Measurements from ENCODE around the gene DNMT3L.
"Not testable (repeated sequence)": the region's sequence is repeated elsewhere in the genome, so short reads cannot be mapped to it uniquely, and the experiment has no call there.

The DNMT3L gene

DNA sequence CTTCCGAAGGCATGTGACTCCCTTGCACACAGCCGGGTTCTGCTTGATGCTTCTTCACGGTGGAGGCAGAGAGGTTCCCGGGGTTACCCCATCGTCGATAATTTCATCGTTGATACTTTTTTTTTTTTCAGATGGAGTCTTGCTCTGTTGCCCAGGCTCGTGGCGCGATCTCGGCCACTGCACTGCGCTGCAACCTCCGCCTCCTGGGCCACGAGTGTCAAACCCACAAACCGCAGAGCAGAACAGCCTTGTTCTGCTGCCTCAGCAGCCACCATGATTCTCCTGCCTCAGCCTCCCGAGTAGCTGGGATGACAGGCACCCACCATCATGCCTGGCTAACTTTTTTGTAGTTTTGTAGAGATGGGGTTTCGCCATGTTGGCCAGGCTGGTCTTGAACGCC, 41.0 kb downstream of the DNMT3L start:
- not testable (repeated sequence) for H3K27me3 ChIP-seq (ENCODE audit: insufficient read depth, low read length); H2AFZ ChIP-seq (ENCODE audit: low read length); H3K9ac ChIP-seq (ENCODE audit: low read length); H4K20me1 ChIP-seq (ENCODE audit: insufficient read depth, low read length); H3K4me1 ChIP-seq (ENCODE audit: insufficient read depth, low read length, severe bottlenecking); H3K79me2 ChIP-seq (ENCODE audit: insufficient read depth, low read length); H3K4me2 ChIP-seq (ENCODE audit: low read length); H3K4me3 ChIP-seq (ENCODE audit: low read depth, low read length, poor library complexity, severe bottlenecking); H3K9me2 ChIP-seq (ENCODE audit: low read depth, low read length); H3F3A ChIP-seq (ENCODE audit: insufficient read depth, low read length); H3K36me3 ChIP-seq (ENCODE audit: insufficient read depth, low read length); H3K27ac ChIP-seq (ENCODE audit: low read depth, low read length, poor library complexity, severe bottlenecking); H3K9me3 ChIP-seq (ENCODE audit: low read length)

DNA sequence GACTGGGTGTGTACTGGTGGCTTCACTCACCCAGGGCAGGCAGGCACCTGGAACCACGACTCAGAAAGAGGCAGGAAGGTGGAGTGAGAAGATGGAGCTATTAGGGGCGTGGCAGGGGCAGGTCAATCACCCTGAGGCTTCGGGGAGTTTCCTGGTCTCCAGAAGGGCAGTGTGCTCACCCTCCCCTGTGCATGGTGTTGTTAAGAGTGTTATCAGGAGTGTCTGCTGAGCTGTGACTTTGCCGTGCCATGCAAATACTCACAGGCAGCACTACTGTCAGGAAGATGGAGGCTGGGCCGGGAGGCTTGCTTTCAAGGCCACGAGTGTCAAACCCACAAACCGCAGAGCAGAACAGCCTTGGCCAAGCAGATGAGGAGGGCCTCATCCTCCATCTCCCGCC, 43.2 kb downstream of the DNMT3L start:
- H3K27me3 ChIP-seq (ENCODE audit: insufficient read depth, low read length); H3K9ac ChIP-seq (ENCODE audit: low read length); H3F3A ChIP-seq (ENCODE audit: insufficient read depth, low read length); H3K4me1 ChIP-seq (ENCODE audit: insufficient read depth, low read length, severe bottlenecking); H3K4me3 ChIP-seq (ENCODE audit: low read depth, low read length, poor library complexity, severe bottlenecking); H3K9me3 ChIP-seq (ENCODE audit: low read length); H3K79me2 ChIP-seq (ENCODE audit: insufficient read depth, low read length); H3K4me2 ChIP-seq (ENCODE audit: low read length); H4K20me1 ChIP-seq (ENCODE audit: insufficient read depth, low read length); H3K9me2 ChIP-seq (ENCODE audit: low read depth, low read length); H2AFZ ChIP-seq (ENCODE audit: low read length); H3K27ac ChIP-seq (ENCODE audit: low read depth, low read length, poor library complexity, severe bottlenecking); H3K36me3 ChIP-seq (ENCODE audit: insufficient read depth, low read length): not testable (repeated sequence)

- not testable (repeated sequence) for H3K79me2 ChIP-seq (ENCODE audit: insufficient read depth, low read length); H3K9me3 ChIP-seq (ENCODE audit: low read length); H3F3A ChIP-seq (ENCODE audit: insufficient read depth, low read length); H3K27ac ChIP-seq (ENCODE audit: low read depth, low read length, poor library complexity, severe bottlenecking); H3K9me2 ChIP-seq (ENCODE audit: low read depth, low read length); H3K4me3 ChIP-seq (ENCODE audit: low read depth, low read length, poor library complexity, severe bottlenecking); H2AFZ ChIP-seq (ENCODE audit: low read length); H4K20me1 ChIP-seq (ENCODE audit: insufficient read depth, low read length); H3K4me1 ChIP-seq (ENCODE audit: insufficient read depth, low read length, severe bottlenecking); H3K9ac ChIP-seq (ENCODE audit: low read length); H3K27me3 ChIP-seq (ENCODE audit: insufficient read depth, low read length); H3K36me3 ChIP-seq (ENCODE audit: insufficient read depth, low read length); H3K4me2 ChIP-seq (ENCODE audit: low read length)
Observed at GRCh38 chr21:44211978-44212377, 49.7 kb downstream of the DNMT3L start.

GRCh38 chr21:44211574-44211973, 50.1 kb downstream of the DNMT3L start:
- H3K9me2 ChIP-seq (ENCODE audit: low read depth, low read length); H3F3A ChIP-seq (ENCODE audit: insufficient read depth, low read length); H2AFZ ChIP-seq (ENCODE audit: low read length); H3K4me3 ChIP-seq (ENCODE audit: low read depth, low read length, poor library complexity, severe bottlenecking); H3K4me2 ChIP-seq (ENCODE audit: low read length); H3K36me3 ChIP-seq (ENCODE audit: insufficient read depth, low read length); H3K4me1 ChIP-seq (ENCODE audit: insufficient read depth, low read length, severe bottlenecking); H3K79me2 ChIP-seq (ENCODE audit: insufficient read depth, low read length); H3K27ac ChIP-seq (ENCODE audit: low read depth, low read length, poor library complexity, severe bottlenecking); H4K20me1 ChIP-seq (ENCODE audit: insufficient read depth, low read length); H3K27me3 ChIP-seq (ENCODE audit: insufficient read depth, low read length); H3K9ac ChIP-seq (ENCODE audit: low read length); H3K9me3 ChIP-seq (ENCODE audit: low read length): not testable (repeated sequence)

- not testable (repeated sequence) for H2AFZ ChIP-seq (ENCODE audit: low read length); H3F3A ChIP-seq (ENCODE audit: insufficient read depth, low read length)
Observed at GRCh38 chr21:44207860-44208646, 53.6 kb downstream of the DNMT3L start.

DNA sequence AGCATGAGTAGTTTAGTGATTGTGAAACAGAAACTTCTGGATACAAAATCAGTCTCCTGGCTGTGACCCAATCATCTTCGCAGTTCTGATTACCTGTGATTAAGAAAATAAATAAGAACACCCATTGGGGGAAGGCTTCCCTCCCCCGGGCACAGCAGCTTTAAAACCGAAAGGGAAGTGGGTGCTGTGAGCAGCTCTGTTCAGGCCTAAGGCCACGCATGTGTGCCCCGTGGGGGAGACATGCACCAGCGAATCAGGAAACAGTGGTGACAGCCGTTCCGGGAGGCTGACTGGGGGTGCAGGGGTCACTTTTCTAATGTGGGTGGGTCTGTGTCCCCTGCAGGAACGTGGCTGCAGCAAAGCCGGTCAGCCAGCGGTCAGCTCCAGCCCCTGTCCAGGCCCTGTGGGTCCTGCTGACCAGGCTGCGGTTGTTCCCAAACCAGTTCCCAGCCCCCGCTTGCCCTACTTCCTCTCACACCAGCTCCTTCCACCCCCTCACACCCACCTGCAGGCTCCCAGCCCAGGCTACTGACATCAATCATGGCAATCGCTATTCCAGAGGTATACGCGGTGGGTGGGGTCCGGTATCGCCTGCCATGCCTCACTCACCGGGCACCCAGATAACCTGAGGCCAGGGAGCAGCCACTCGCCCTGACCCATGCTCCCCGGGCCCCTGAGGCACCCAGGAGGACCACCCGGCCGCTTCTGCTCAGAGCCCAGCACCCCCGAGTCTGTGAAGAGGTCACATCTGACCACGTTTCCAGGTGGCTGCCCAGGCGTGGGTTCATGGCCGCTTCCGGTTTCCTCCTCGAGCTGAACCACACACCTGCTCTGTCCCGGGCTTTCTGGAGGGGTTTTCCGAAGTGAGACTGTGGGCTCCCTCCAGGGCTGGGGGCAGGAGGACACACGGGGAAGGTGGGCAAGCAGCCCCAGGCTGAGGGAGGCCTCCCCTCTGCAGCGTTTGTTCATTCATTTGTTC, 54.7 kb downstream of the DNMT3L start:
- H3K36me3 ChIP-seq (ENCODE audit: insufficient read depth, low read length); H3K27ac ChIP-seq (ENCODE audit: low read depth, low read length, poor library complexity, severe bottlenecking); H3F3A ChIP-seq (ENCODE audit: insufficient read depth, low read length); H2AFZ ChIP-seq (ENCODE audit: low read length); H3K4me2 ChIP-seq (ENCODE audit: low read length); H3K9me3 ChIP-seq (ENCODE audit: low read length); H3K27me3 ChIP-seq (ENCODE audit: insufficient read depth, low read length); H3K9me2 ChIP-seq (ENCODE audit: low read depth, low read length); H3K79me2 ChIP-seq (ENCODE audit: insufficient read depth, low read length); H3K4me1 ChIP-seq (ENCODE audit: insufficient read depth, low read length, severe bottlenecking); H3K9ac ChIP-seq (ENCODE audit: low read length); H4K20me1 ChIP-seq (ENCODE audit: insufficient read depth, low read length); H3K4me3 ChIP-seq (ENCODE audit: low read depth, low read length, poor library complexity, severe bottlenecking): not testable (repeated sequence)

More at GRCh38 chr21:44207860-44208646, 53.6 kb downstream of the DNMT3L start:
- H3K27ac ChIP-seq (ENCODE audit: low read depth, low read length, poor library complexity, severe bottlenecking): peak overlapping the region; percentile 83
- not testable (repeated sequence) for H3K9me3 ChIP-seq (ENCODE audit: low read length); H3K27me3 ChIP-seq (ENCODE audit: insufficient read depth, low read length); H3K9ac ChIP-seq (ENCODE audit: low read length); H4K20me1 ChIP-seq (ENCODE audit: insufficient read depth, low read length); H3K9me2 ChIP-seq (ENCODE audit: low read depth, low read length); H3K4me1 ChIP-seq (ENCODE audit: insufficient read depth, low read length, severe bottlenecking); H3K79me2 ChIP-seq (ENCODE audit: insufficient read depth, low read length); H3K4me3 ChIP-seq (ENCODE audit: low read depth, low read length, poor library complexity, severe bottlenecking); H3K36me3 ChIP-seq (ENCODE audit: insufficient read depth, low read length); H3K4me2 ChIP-seq (ENCODE audit: low read length)

- H3K79me2 ChIP-seq (ENCODE audit: insufficient read depth, low read length); H3K4me1 ChIP-seq (ENCODE audit: insufficient read depth, low read length, severe bottlenecking); H3F3A ChIP-seq (ENCODE audit: insufficient read depth, low read length): not testable (repeated sequence)
Observed at GRCh38 chr21:44206187-44206586, 55.5 kb downstream of the DNMT3L start.

More at GRCh38 chr21:44206187-44206586, 55.5 kb downstream of the DNMT3L start:
- not testable (repeated sequence) for H3K9me2 ChIP-seq (ENCODE audit: low read depth, low read length); H3K9ac ChIP-seq (ENCODE audit: low read length); H3K4me3 ChIP-seq (ENCODE audit: low read depth, low read length, poor library complexity, severe bottlenecking); H3K27ac ChIP-seq (ENCODE audit: low read depth, low read length, poor library complexity, severe bottlenecking); H3K27me3 ChIP-seq (ENCODE audit: insufficient read depth, low read length); H3K4me2 ChIP-seq (ENCODE audit: low read length); H3K9me3 ChIP-seq (ENCODE audit: low read length); H2AFZ ChIP-seq (ENCODE audit: low read length); H3K36me3 ChIP-seq (ENCODE audit: insufficient read depth, low read length); H4K20me1 ChIP-seq (ENCODE audit: insufficient read depth, low read length)

Data from OCI-LY1 (cell line).